ENCODE measurements around the gene ATF6. TPM values are rescaled to one million over a fixed set of nuclear protein-coding genes. Genes with fewer than 3 reads are reported as not detected.
A peak's percentile ranks its signal among the peaks of the same experiment; 100 is the strongest.

Gene ATF6
- total and polyA plus RNA-seq, 2 donors (not counting 3 experiments of a cell fraction or from before 2014, with no cell fraction given), result 24.9 to 40.3 TPM

- no peak overlapping the region for H3K9ac ChIP-seq (replicated peaks; ENCODE audit: extremely low read depth, insufficient read depth, low read length)
- H3K9me3 ChIP-seq (replicated peaks; ENCODE audit: control insufficient read depth, insufficient read depth, low read length), result no peaks in the 10 kb centered on the region
- H3K4me2 ChIP-seq (ENCODE audit: insufficient read depth, low read length), result no peak overlapping the region
- no peaks in the 10 kb centered on the region for H3K27me3 ChIP-seq (ENCODE audit: control insufficient read depth in 2 of 2, insufficient read depth in 2 of 2, low read length in 2 of 2)
- no peaks in the 10 kb centered on the region for H3K9me1 ChIP-seq (replicated peaks; ENCODE audit: control insufficient read depth, extremely low read depth, insufficient read depth, low read length)
- POLR2A ChIA-PET, result no interaction called here
- CTCF ChIA-PET, result interaction anchor here (0.9 to 2.1 kb wide), 8 partner anchors 13 to 132 kb away, joined by 3 to 8 read pairs (median 4); no protein-coding TSS in a partner anchor
- H3K79me2 ChIP-seq (ENCODE audit: control insufficient read depth, insufficient read depth, low read length), result no peaks in the 10 kb centered on the region
- no peaks in the 10 kb centered on the region for H3K36me3 ChIP-seq (ENCODE audit: control insufficient read depth in 2 of 2, extremely low read depth in 1 of 2, insufficient read depth in 2 of 2, low read length in 2 of 2)
- no peak for TF ChIP-seq EZH2 (IDR thresholded peaks at IDR 0.05; ENCODE audit: borderline replicate concordance, low read depth, low read length, severe bottlenecking)
- TF ChIP-seq CTCF (IDR thresholded peaks at IDR 0.05; ENCODE audit: extremely low read depth in 1 of 2, insufficient read depth in 1 of 2, low read depth in 1 of 2, low read length in 2 of 2), result peak; percentile 32 to 39
- no peak overlapping the region for H2AFZ ChIP-seq (ENCODE audit: low read depth, low read length)
- no peak overlapping the region for H3K4me3 ChIP-seq (replicated peaks in 1 of 3; ENCODE audit: insufficient read depth in 1 of 3, low read depth in 1 of 3, low read length in 3 of 3)
- peaks cover 11% of the 10 kb centered on the region for H3K4me1 ChIP-seq (ENCODE audit: control insufficient read depth, extremely low read depth, insufficient read depth, low read length)
- FAIRE-seq, result no peak
- no peak overlapping the region for H3K27ac ChIP-seq (ENCODE audit: insufficient read depth, low read depth, low read length)
- intact Hi-C loops (cut with micrococcal nuclease) (loop anchor here (2.0 kb wide), 1 partner anchor 57 kb away; no protein-coding TSS in a partner anchor), dilution Hi-C loops (cut with MboI; ENCODE audit: extremely low pct_ligation_motif_present, low sequenced_read_pairs) (no loop called here)
- H4K20me1 ChIP-seq (replicated peaks; ENCODE audit: control insufficient read depth, extremely low read depth, insufficient read depth, low read length), result no peaks in the 10 kb centered on the region
- peak; percentile 37 for DNase-seq (ENCODE audit: low read depth, low spot score)
- BruUV-seq (replicated peaks), result no TSS peak
Observed at GRCh38 chr1:161905269-161905884, 139.3 kb downstream of the ATF6 start.

- Histone ChIP-seq H2AFZ (ENCODE audit: low read depth, low read length) (no peak overlapping the region), H3K9ac (replicated peaks; ENCODE audit: extremely low read depth, insufficient read depth, low read length) (no peak overlapping the region), H3K79me2 (ENCODE audit: control insufficient read depth, insufficient read depth, low read length) (no peaks in the 10 kb centered on the region), H3K27me3 (ENCODE audit: control insufficient read depth in 2 of 2, insufficient read depth in 2 of 2, low read length in 2 of 2) (no peaks in the 10 kb centered on the region), H3K9me3 (replicated peaks; ENCODE audit: control insufficient read depth, insufficient read depth, low read length) (no peaks in the 10 kb centered on the region), H4K20me1 (replicated peaks; ENCODE audit: control insufficient read depth, extremely low read depth, insufficient read depth, low read length) (no peaks in the 10 kb centered on the region), H3K36me3 (ENCODE audit: control insufficient read depth in 2 of 2, extremely low read depth in 1 of 2, insufficient read depth in 2 of 2, low read length in 2 of 2) (no peaks in the 10 kb centered on the region), H3K4me3 (replicated peaks in 1 of 3; ENCODE audit: insufficient read depth in 1 of 3, low read depth in 1 of 3, low read length in 3 of 3) (no peak overlapping the region), H3K9me1 (replicated peaks; ENCODE audit: control insufficient read depth, extremely low read depth, insufficient read depth, low read length) (no peaks in the 10 kb centered on the region), H3K4me1 (ENCODE audit: control insufficient read depth, extremely low read depth, insufficient read depth, low read length) (peaks cover 18% of the 10 kb centered on the region), H3K27ac (ENCODE audit: insufficient read depth, low read depth, low read length) (no peak overlapping the region), H3K4me2 (ENCODE audit: insufficient read depth, low read length) (no peak overlapping the region)
- BruUV-seq (replicated peaks), result no TSS peak
- ChIA-PET CTCF (interaction anchor here (1.1 to 1.5 kb wide), 2 partner anchors 12 to 130 kb away, joined by 3 to 8 read pairs; no protein-coding TSS in a partner anchor), POLR2A (no interaction called here)
- FAIRE-seq (no peak), DNase-seq (ENCODE audit: low read depth, low spot score) (no peak)
- intact Hi-C loops (cut with micrococcal nuclease), result no loop called here
- dilution Hi-C loops (cut with MboI; ENCODE audit: extremely low pct_ligation_motif_present, low sequenced_read_pairs), result no loop called here
- TF ChIP-seq POLR2A (IDR thresholded peaks at IDR 0.05; ENCODE audit: low read depth, low read length), result no peak
- TF ChIP-seq FOS (IDR thresholded peaks at IDR 0.05; ENCODE audit: borderline replicate concordance, insufficient read depth, low read length), result no peak
- no peak for TF ChIP-seq MAX (IDR thresholded peaks at IDR 0.05; ENCODE audit: insufficient read depth, insufficient read length)
- no peak for TF ChIP-seq JUN (IDR thresholded peaks at IDR 0.05; ENCODE audit: borderline replicate concordance, insufficient read depth, insufficient read length, low read depth)
- TF ChIP-seq MYC (IDR thresholded peaks at IDR 0.05; ENCODE audit: low read depth, low read length), result no peak
- TF ChIP-seq GATA2 (IDR thresholded peaks at IDR 0.05; ENCODE audit: insufficient read depth, insufficient read length, low read depth, low read length), result no peak
- TF ChIP-seq CTCF (IDR thresholded peaks at IDR 0.05; ENCODE audit: extremely low read depth in 1 of 2, insufficient read depth in 1 of 2, low read depth in 1 of 2, low read length in 2 of 2), result no peak
- no peak for TF ChIP-seq EZH2 (IDR thresholded peaks at IDR 0.05; ENCODE audit: borderline replicate concordance, low read depth, low read length, severe bottlenecking)
Observed at GRCh38 chr1:161907265-161907664, 141.1 kb downstream of the ATF6 start.

Measured in endothelial cell of umbilical vein (primary cell).